Stimulated activated CD4-positive, alpha-beta T cell treated with anti-CD3 and anti-CD28 coated beads, Interleukin-12 subunit alpha, Interleukin-12 subunit beta, amount 100 ng/mL, for 48 hours (primary cell): Measurements from ENCODE around the gene KCNT1.

ENCODE experiments used
- DNase-seq, 3 donors: peaks; one replicate each; pipeline ENCODE4 v3.0.0-alpha.2; 2020; ENCODE audit warnings: low read depth in 2 of 3, low spot score in 1 of 3

KCNT1 gene

DNA sequence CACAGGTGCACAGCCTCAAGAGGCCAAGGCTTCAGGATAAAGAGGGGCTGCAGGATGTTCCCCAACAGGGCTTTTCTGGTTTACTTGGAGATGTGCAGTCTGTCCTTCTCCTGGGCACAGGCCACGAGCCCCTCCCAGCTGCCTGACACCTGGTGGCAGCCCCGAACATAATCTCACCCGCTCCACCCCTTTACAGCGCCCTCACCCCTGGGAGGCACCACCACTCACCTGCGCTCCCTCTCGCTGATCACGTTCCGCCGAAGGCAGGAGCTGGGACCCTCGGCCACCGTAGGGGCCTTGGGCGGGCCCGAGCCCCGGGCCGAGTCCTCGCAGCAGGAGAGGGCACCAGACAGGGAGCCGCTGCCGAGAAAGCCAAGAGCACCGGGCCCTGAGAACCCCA lies 3.2 kb upstream of the KCNT1 start:
- DNase-seq = no peak

DNA sequence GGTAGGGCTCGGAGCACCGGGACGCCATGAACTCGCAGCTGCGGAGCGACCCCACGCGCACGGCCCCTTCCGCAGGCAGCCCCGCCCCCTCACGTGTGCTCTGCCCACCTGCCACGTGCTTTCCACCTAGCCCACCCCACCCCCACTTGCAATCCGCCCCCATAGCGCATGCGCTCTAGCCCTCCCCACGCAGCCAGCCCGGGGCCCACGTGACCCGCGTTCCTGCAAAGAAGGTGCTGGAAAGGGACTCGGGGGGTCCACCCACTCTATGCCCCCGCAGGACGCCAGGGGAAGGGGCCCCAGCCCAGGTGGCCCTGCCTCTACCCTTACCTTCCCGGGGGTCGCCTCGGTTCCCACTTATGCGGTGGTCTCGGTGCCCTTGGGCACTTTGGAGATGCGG lies 2.5 kb upstream of the KCNT1 start, which contains the start of gene SOHLH1:
TSS of gene SOHLH1 (minus strand) at position 42 of the 400 bp plus-strand sequence. CDS start at position 28, 14 bp downstream.
- DNase-seq = no peak

DNA sequence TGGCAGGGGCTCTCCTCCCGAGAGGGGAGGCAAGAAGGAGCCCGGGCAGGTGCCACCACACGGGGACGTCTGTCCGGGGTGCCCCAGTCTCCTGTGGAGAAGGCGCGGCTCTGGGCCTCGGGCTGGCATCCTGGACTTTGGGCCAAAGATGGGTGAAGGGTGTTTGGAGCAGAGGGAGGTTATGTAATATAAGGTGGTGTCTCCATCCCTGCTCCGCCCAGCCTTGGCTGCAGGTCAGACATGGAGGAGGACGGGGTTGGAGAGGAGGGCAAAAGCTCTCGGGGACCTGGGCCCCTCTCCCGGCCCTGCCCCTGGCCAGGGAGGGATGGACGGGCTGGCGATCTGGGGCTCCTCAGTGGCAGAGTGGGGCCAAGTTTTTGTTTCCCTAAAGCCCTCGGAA lies 1.5 kb upstream of the KCNT1 start:
- DNase-seq = no peak

DNA sequence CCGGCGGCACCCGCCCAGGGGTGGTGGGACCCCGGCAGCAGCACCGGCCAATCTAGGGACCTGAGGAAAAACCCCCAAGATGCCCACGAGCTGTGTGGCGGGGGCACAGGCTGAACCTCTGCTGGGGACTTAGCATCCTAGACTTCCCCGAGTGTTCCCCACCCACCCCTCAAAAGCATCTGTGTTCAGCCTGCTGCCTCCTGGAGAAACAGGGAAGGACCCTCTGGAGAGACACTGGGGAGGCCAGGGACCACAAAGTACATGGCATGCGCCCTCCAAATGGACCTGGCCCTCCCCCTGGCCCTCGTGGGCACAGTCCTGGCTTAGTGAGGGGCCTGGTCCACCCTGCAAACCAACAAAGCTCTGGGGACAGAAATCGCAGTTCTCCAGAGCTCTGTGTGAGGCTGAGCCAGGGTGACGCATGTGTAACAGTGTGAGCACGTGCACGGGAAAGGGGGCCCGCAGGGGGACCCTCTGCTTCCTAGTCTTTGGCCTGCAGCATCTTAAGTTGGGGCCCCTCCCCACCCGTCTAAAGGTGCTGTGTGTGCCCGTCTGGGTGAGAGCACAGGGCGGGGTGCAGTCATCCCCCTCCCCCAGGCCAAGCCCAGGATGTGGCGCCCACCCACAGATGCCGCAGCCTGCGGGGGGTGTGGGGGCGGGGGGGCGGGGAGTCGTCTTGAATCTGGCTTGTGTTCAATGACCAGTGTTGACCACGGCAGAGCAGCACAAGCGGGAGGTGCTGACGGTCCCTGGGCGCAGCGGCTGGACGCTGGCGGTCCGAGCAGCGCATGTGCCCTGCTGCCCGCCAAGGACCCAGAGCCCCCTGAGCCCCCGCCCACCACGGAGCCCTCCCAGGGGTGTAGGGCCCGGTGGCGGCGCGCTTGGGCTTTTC lies 672 bp upstream of the KCNT1 start:
- no peak for DNase-seq

DNA sequence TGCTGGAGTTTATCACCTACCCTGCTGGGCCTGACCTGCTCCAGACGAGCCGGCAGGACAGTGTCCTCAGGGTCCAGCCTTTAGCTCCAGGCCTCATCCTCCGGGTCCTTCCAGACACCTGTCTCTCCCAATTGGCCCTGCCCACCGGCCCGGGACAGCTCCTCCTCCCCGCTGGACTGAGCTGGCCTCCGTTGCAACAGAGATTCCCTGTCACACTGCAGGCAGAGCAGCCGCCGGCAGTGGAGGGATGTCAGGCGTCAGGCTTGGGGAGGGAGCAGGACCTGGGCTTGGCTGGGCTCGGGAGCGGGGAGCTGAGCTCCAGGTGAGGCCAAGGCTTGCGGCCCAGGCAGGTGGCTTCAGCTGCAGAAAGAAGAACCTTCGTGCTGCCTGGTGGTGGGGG lies 1.7 kb downstream of the KCNT1 start:
- no peak for DNase-seq

DNA sequence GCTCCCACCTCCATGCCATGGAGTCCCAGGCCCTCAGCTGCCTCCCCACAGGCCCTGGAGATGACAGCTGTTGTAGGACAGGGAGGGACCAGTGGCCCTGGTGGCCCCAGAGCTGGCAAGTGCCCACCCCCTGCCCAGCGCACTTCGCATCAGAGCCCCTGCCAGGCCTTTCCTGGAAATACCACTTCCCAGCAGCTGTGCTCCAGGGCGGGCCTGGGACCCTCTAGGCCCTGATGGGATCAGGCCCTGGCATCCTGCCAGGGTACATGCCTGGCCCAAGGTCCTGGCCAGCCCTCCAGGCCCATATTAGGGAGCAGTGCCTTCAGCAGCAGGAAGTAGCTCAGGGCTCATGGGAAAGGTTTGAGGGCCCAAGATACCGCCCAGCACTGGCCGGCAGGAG lies 2.5 kb downstream of the KCNT1 start:
- DNase-seq = no peak

DNA sequence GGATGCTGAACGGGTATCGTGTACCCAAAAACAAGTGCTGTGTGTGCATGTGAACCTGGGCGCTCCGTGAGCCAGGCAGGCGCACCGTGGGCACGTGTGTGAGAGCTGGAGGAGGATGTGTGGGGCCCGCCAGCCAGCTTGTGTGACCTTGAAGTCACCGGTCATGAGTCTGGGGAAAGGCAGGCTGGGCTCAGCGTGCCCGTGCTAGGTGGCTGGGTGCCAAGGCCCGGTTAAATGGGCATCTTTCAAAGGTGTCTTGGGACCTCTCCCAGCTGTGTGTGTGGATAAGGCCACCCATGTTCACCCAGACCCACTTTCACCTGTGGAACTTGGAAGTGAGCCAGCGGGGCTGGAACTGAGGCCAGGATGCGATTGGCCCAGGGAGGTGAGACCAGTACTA lies 3.4 kb downstream of the KCNT1 start:
- DNase-seq = no peak

DNA sequence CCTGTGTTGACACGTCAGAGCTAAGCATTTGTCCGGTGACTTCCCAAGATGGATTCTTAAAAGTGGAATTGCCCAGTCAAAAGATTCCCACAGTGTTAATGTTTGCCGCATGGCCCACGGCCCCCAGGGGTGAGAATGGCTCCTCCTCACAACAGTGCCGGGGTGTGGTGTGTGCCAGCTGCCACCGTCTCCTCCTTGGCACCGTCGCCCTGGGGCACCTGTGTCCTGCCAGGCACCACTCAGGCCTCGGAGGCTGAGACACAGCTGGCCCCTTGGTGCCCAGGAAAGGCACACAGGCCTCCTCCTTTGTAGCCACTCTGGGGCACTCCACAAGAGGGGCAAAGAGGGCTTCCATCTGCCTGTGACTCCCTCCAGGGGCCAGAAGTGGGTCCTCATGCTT lies 4.3 kb downstream of the KCNT1 start:
- DNase-seq = no peak

DNA sequence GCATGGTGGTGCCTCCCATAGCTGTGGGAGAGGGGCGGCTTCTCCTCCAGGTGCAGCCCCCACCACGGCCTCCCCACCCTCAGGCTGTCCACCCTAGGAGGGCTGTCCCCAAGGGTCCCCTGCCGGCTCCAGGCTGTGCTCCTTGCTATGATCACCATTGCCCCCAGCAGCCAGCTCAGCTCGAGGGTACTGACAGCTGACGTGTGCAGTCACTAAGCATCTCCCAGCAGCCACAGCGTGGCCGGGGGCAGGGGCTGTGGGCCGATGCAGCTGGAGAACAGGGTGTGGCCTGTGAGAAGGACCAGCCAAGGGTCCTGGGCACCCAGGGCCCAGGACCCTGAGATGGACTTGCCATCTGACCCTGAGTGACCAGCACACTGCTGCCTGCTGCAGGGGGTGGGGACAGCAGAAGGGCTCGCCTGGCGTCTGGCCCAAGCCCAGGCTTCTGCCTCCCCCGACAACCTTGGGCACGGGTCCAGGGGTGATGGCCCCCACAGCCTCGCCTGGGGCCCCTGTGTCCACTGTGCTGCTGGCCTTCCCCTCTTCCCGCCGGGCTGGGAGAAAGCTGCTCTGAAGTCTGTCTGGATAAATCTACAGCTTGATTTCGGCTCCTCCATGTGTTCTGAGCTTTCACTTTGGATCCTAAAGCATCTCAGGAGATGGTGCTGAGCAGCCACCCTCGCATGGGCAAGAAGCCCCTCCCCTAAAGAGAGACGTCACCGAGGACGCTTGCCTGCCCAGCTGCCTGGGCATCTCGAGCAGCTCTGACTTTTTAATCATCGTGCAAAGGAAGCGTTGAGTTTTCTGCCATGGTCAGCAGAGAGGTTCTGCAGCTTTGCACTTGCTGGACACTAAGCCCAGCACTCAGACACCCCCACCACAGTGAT lies 5.5 kb downstream of the KCNT1 start:
- no peak for DNase-seq

DNA sequence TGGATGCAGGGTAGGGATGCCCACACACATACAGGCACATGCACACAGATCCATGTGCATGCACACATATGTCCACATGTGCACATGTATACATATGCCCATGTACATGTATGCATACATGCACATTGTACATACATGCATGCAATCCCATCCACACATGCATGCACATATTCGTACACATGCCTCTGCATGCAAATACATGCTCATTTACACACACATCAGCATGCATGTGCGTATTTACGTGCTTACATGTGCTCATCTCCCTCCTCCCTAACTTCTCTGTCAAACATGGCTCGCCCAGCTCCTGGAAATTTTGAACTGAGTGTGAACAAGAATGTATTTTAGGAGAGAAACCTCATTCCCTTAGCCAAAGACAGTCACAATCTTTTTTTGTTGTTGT lies 6.2 kb downstream of the KCNT1 start:
- DNase-seq = no peak

DNA sequence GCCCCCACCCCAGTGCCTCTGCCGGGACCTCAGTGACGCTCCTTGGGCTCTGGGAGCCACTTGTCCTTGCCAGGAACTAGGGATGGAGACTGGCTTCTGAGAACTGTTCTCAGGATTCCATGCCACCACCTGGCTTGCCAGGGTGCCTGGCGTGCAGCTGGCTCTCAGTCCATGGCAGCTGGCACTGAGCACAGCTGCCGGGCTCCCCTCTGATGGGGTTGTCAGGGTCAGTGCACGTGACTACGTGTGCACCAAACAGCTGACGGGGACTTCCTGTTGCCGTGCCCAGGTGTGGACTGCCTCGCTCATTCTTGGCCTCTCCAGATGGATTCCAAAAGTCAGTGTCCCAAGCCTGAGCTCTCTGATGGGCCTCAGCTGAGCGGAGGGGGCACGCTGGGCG lies 9.4 kb downstream of the KCNT1 start:
- no peak for DNase-seq

DNA sequence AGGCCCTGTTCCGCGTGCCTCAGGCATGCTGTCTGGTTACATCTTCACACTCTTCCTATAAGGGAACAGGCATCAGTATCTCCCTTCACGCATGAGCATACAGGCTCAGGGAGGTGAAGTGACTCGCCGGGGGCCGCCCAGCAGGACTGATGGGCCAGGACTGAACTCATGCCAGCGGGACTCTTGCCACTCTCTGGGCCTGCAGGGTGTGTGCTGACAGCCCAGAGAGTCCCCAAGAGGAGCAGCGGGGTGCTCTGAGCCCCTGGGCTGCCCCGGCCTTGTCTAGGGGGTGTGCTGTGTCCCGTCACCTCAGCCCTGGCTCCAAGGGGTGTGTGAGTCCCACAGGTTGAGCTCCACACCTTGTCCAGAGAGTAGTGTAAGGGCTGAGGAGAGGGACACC lies 9.9 kb downstream of the KCNT1 start:
- no peak for DNase-seq

DNA sequence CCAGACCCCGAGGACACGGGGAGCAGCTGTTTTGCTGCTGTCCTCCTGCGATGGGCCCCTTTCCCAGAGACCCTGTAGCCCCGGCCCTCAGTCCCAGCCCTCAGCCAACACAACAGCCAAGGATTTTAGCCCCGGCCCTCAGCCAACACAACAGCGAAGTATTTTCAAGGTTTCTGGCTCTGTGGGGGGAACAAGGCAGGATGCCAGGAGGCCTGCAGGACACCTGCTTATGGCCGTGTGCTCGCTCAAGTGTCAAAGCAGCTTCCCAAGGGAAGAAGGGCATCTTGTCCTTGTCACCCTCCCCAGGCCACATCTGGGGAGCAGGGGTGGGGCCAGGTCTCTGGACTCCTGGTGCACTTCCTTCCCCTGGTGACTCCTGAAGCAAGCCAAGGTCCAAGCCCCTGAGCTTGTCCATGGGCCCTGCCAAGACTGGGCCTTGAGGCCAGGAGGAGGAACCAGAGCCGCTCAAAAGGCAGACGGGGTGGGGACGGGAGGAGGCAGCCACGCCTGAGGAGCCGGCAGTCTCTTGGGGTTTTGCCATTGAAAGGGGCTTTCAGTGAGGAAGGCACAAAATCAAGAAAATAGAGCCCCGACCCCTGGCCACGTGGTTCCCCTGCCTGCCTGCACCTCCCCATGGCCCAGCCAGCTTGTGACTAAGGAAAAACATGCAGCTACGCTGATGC lies 10.8 kb downstream of the KCNT1 start:
- no peak for DNase-seq

DNA sequence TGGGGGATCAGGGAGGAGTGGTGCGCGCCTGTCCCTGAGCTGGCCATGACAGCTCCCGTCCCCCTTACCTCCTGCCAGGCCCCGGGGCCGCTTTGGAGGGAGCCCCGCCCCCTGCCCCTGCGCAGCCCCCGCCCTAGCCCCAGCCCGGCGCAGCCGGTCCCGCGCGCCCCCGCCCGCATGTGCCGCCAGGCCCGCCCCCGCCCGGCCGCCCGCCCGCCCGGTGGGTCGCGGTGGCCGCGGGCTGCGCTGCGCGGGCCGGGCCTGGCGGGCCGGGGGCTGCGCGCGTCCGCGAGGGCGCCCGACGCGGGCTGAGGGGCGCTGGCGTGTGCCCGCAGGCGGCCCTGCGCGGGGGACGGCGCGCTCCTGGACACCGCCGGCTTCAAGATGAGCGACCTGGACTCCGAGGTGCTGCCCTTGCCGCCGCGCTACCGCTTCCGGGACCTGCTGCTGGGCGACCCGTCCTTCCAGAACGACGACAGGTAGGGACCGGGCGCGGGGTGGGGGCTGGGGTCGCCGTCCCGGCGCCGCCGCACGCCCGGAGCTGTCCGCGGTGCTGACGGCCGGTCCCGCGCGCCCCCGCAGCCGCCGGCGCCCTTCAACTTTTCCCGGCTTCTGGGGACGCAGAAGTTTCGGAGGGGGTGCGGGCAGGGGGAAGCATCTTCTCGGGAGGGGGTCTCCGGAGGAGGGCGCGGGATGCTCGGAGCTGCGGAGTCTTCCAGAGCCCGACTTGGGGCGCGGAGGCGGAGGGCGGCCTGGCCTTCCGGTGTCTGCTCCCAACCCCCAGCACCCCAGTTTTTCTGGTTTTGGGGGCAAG lies 12.5 kb downstream of the KCNT1 start:
- DNase-seq = no peak

DNA sequence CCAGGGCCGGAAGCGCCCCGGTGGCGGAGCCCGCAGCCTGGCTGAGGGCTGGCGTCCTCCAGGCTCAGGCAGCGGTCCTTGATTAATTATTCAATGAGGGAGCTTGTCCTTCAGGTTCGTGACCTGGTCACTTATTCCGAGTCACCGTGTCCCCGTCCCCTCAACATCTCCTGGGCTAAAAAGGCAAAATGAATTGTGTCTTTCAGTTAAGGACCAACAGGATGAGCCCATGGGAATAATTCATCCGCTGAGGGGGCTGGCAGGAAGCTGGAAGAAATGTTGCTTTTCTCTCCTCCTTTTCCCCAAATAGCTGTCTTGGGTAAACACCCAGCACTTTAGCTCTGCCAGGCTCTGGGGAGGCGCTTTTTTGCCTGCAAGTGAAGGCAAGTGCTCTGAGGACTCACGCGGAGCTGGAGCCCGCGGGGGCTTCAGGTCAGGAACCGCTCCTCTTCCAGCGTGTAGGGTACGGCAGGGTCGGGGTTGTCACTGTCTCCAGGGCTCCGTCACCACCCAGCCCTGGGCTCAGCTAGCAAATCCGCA lies 13.1 kb downstream of the KCNT1 start:
- DNase-seq = no peak

DNA sequence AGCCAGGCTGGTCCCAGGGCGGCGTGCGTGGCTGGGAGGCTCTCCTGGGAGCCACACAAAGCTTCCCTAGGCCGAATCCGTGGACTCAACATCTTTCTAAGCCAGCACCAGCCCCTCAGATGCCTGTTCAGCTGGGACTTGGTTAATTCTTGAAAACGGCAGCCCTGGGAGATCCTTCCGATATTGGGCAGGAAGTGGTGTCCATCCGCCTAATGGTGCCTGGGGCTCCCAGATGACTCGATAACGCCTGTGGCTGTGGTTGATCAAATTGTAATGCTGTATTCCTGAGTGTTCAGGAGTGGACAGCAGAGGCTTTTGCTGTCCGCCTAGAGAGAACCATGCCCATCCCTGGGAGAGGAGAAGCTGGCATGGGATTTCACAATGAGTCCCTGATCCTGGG lies 14.1 kb downstream of the KCNT1 start:
- DNase-seq = no peak

DNA sequence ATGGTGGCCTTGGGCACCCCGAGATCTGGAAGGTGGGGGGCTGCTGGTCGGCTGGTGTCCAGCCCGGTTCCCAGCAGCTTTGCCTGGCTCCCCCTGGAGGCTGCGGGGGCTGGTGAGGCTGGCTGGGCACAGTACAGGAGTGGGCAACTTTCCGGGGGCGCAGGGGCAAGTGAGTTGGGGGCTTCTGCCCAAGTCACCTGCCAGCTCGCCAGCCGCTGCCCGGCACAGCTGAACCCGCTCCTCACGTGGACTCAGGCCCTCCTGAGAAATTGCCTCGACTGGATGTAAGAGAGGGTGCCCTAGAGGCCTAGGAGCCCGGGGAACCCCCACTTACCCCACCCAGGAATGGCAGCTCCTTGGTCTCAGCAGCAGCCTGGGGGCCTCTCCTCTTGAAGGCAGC lies 15.4 kb downstream of the KCNT1 start:
- no peak for DNase-seq

DNA sequence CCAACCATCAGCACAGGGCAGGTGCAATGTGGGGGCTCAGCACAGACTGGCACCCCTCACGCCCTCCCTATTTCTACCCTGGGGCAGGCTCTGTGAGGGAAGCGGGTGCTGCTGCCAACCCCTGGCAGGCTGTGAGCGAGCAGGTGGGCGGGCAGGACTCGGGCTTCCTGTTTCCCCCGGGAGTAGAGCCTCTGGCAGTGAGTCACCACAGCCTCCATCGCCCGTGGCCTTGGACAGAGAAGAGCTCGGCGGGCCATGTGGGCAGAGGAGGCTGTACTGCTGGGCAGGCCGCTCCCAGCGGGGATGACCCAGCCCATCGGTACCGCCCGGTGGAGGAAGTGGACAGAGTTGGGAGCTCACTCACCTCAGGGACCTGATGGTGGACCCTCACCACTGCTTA lies 16.6 kb downstream of the KCNT1 start:
- no peak for DNase-seq

DNA sequence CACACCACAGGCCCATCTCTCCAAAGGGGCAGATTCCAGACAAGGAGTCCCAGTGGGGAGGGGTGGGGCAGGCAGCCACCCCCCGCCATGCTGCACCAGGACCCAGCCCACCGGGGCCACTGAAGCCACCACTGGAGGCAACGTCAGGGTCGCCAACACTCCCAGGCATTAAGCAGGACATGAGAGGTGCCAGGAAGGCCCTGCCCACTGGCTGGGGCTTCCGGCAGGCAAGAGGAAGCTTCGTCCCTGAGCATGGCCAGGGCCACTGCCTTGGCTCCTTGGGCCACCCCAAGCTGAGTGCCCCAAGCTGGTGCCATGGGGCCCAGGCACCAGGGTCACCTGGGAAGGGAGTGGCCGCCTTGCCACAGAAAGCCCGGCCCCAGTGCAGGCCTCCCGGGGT lies 17.5 kb downstream of the KCNT1 start:
- DNase-seq = no peak

DNA sequence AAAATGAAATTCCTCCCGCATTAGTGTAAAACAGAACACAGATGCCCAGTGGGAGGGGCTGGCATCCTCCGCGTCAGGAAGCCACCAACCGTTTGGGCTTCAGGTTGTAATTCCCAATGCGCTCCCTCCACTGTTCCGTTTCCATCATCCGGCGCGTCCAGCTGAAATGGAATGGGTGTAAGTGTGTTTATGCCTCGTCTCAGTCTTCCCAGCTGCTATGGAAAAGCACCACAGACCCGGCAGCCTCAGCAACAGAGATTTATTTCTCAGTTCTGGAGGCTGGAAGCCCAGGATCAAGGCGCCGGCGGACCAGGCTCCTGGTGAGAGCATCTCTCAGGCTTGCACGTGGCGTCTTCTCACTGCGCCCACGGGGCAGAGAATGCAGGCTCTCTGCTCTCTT lies 20.4 kb downstream of the KCNT1 start:
- no peak for DNase-seq
